CD4-positive, alpha-beta T cell treated with Interleukin-15 for 1 hour (primary cell): ENCODE results near the gene CCDC17.
A peak's percentile ranks its signal among the peaks of the same experiment; 100 is the strongest.
"Not testable (repeated sequence)": the region's sequence is repeated elsewhere in the genome, so short reads cannot be mapped to it uniquely, and the experiment has no call there.

Experiments used
- DNase-seq: peaks from one replicate; pipeline ENCODE4 v3.0.0-alpha.2; 2020

Gene CCDC17

DNA sequence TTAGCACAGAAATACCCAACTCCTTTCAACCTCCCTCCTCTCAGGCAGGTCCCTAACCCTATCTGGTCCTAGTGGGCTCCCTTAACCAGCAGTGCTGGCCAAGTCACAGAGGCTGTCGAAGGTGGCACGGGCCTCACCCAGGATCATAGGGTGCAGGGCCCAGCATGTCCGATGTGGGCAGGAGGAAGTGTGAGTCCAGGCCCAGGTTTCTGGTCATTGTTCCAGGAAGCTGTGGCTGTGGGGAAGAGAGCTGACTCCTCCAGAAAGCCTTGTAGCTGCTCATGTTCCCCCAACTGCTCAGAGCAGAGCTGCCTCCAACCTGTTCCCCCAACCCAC is 2.4 kb downstream of the CCDC17 start:
- no peak for DNase-seq

DNA sequence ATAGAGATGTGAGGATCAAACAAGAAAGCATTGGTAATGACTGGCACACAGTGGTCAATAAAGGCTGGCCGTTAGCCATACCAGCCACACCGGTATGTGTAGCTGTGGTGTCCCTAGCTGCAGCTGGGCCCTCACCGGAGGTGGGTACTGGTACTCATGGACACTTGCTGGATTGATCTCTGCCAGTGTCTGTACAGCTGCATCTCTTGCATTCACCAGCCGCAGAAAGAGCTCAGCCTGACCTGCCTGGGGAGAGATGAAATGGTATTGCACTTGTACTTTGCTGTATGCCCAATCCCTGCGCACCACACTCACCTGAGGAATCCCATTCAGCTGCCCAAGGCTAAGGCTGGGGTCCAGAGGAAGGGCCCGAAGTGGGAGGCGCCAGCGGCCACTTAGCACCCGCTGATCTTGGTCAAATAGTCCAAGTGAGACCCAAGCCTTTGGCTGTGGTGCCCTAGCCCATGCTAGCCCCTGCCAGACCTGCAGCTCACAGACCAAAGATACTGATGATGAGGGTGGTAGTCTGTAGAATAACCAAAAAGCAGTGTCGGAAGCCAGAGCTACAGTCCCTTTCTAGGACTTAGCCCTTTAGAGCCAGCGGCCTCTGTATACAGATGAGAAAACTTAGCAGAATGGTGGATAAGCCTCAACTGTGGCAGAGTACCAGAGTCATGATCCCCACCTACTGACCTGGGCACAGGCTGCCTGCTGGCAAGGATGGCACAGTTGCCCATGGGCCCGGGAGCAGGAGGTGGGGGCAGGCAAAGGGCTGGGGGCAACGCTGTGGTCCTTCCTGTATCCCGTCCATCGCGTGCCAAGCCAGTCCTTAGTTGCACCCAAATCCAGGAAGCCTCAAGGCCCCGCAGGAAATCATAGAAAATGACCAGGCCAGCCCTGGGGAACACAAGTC is 3.0 kb downstream of the CCDC17 start:
- DNase-seq = no peak

DNA sequence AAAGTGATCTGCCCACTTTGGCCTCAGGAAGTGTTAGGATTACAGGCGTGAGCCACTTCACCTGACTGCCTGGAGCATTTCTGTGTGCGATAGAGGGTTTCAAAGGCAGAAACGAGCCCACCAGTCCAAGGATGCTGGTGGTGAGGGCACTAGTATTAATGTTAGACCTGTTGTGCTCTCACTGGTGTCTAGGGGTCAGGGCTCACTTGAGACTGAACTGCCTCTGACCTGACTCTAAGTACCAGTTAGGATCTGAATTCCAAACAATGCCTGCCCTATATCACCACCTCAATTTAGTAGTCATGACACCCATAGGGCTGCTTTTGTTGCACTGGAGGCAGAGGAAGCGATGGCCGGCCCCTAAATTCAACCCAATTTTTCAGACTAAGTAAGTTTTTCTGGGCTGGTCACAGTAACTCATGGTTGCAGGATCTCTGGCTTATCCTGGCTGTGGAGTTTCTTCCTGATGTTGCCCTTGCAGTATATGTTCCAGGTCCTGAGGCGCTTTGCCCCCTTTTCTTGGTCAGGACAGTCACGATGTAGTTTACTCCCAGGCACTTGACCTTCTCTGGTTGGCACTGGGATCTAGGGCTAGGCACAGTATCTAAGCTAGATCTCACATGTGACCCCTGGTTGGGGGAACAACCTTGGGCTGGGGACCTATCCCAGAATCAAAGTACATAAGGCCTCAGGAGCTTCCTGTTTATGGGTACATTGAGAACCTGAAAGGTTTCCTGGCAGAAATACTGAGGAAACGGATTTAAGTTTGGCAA is 4.5 kb downstream of the CCDC17 start:
- DNase-seq = no peak

DNA sequence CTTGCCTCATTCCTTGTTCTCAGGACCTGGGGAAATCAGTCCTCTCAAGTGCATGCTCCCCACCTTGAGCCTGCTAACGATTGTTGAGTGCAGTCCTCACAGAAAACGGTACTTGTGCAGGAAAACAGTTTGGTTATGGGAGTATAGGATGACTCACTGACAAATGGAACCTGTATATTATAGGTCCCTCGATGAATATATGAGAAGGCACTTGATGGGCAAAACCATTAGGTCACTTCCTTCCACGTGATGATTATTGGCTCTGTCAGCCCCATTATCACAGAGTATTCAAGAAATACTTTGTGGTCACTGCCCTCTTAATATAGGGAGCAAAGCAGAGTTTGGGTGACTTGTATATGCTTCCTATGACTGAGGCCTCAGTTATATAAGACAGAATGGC is 6.2 kb downstream of the CCDC17 start:
- DNase-seq = no peak

DNA sequence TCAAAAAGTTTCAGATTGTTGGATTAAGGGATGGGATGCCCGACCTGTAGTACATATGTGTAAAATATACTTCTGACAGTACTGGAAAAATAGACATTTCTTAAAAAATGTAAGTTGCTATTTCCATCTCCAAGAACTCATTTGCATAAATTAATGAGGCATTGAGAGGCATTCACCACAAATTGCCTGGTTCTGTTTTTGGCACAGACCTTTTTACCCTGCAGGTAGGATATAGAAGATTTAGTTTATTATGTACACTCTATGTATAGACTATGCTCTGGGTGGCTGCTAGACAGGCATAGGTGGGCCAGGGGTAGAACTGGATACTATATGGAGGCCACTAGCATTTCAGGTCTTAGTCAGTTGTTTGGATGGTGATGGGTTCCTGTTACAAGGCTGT is 8.0 kb downstream of the CCDC17 start:
- DNase-seq = no peak

DNA sequence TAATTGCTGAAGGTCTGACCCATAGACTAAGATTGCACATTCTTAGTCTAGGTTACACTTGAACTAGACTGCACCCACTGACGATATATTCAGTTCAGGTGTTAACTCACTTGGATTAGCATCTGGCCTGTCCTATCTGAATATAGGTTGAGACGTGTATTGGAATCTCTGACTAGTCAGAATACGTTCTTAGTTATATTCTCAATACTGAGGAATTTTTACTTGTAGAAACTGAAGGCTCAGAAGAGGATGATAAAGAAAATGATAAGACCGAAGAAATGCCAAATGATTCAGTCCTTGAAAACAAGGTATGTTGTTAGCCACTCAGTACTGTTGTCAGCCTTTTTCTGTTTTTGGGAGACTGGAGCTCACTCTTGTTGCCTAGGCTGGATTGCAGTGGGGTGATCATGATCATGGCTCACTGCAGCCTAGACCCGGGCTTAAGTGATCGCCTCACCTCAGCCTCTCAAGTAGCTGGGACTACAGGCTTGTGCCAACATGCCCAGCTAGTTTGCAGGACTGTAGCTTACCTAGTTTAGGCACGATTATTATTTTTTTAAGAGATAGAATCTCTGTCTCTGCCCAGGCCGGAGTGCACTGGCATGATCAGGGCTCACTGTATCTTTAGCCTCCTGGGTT is 10.8 kb downstream of the CCDC17 start:
- no peak for DNase-seq

DNA sequence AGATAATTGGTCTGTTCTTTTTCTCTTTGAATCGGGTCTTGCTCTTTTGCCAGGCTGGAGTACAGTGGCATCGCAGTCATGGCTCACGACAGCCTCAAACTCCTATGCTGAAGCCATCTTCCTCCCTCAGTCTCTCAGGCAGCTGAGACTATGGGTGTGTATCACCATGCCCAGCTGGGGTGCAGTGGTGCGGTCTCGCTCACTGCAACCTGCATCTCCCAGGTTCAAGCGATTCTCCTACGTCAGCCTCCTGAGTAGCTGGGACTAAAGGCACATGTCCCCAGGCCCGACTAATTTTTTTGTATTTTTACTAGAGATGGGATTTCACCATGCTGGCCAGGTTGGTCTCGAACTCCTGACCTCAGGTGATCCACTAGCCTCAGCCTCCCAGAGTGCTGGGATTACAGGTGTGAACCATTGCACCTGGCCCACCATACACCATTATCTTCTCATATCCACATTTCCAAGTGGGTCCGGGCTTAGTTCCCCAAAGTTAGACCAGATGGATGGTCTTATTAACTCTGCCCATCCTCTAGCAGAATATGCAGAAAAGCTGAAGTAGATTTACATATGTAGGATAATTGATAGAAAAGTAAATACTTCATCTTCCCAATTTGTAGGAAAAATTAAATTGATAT is 13.1 kb downstream of the CCDC17 start:
- DNase-seq = no peak

DNA sequence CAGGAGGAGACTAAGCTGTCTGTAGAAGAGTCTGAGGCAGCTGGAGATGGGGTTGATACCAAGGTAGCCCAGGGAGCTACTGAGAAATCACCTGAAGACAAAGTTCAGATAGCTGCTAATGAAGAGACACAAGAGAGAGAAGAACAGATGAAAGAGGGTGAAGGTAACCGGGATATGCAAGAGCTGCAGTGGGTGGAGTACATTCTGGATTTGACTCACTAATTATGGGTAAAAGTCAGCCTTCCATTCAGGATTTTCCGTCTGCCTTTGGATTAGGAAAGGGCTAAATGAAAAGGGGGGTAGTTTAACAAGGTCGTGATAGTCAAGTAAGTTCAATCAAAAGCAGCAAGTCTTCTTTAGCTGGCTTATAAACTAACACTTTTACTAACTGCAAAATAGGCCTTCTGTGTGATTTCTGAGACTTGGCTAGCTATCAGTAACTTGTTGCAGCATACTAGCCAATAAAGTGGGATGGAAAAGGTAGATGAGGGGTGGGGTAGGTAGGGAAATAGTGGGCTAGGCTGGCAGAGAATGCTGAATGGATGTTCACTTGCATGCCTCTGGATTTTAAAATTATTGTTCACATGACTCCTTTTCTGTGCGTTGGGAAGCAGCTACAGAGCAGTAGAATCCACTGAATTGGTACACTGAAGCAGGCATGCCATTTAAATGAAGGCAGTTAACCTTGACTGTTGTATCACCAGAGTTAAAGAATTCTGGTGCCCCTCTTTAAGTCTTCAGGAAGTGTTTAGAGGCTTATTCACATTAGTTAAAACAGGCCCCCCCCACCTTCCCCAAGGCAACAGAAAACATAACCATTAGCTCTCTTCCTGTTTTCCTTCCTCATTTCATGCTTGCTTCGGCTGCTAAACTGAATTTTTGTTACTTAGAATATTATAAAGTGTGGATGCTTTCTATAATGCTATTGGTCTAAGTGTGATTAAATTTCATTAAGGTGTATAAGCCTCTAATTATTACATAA is 15.4 kb downstream of the CCDC17 start:
- peak; percentile 31 for DNase-seq

DNA sequence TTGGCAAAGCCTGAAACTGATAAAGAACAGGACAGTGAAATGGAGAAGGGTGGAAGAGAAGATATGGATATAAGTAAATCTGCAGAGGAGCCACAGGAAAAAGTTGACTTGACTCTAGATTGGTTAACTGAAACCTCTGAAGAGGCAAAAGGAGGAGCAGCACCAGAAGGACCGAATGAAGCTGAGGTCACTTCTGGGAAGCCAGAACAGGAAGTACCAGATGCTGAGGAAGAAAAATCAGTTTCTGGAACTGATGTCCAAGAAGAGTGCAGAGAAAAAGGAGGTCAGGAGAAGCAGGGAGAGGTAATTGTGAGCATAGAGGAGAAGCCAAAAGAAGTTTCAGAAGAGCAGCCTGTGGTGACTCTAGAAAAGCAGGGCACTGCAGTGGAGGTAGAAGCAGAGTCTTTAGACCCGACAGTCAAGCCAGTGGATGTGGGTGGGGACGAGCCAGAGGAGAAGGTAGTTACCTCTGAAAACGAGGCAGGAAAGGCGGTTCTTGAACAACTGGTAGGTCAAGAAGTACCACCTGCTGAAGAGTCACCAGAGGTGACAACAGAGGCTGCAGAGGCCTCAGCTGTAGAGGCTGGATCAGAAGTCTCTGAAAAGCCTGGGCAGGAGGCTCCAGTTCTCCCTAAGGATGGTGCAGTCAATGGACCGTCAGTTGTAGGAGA is 16.3 kb downstream of the CCDC17 start:
- DNase-seq = no peak

DNA sequence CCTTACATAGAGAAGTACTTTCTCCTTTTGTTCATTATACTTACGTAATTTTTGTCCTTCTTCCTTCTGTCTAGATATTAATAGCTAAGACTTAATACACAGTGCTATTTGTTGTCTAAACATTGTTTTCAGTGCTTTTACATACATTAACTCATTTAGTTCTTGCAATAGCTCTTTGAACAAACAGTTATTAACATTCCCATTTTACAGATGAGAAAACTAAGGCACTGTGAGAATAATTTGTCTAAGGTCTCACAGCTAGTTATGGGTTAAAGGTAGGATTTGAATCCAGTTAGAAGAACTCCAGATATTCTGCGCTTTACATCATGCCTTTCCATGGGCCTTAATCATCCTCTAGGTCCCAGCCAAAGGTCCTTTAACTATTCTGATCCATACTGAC is 19.6 kb downstream of the CCDC17 start:
- no peak for DNase-seq

DNA sequence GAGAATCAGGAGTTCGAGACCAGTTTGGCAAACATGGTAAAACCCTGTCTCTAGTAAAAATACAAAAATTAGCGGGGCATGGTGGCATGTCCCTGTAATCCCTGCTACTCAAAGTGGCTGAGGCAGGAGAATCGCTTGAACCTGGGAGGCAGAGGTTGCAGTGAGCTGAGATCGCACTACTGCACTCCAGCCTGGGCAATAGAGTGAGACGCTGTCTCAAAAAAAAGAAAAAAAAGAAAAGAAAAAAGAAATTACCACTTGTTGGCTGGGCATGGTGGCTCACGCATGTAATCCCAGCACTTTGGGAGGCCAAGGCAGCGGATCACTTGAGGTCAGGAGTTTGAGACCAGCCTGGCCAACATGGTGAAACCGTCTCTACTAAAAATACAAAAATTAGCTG is 27.1 kb downstream of the CCDC17 start:
- DNase-seq = not testable (repeated sequence)

DNA sequence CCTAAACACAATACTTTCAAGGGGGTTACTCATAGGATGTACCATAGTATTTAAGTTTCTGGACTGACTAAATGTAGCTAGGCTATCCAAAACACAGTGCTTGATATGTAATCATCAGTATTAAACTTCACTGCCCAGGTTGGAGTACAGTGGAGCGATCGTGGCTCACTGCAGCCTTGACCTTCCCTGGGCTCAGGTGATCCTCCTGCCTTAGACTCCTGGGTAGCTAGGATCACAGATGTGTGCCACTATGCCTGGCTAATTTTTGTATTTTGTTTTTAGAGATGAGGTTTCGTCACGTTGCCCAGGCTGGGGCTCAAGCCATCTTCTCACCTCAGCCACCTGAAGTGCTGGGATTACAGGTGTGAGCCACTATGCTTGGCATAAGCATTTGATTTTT is 29.4 kb downstream of the CCDC17 start:
- no peak for DNase-seq

DNA sequence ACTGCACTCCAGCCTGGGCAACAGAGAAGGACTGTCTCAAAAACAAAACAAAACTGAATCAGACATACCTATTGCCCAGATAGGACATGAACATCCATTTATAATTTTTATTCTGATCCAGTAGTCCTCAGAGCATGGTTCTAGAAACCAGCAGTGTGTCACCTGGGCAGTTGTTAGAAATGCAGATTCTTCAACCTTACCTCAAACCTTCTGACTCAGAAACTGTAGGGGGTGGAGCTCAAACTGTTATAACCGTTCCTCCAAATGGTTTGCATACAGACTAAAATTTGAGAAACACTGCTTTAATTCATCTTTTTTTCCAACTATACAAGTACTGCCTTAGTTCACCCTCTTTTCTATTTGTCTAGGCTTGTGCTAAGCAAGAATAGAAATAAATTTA is 34.0 kb downstream of the CCDC17 start:
- DNase-seq = no peak

DNA sequence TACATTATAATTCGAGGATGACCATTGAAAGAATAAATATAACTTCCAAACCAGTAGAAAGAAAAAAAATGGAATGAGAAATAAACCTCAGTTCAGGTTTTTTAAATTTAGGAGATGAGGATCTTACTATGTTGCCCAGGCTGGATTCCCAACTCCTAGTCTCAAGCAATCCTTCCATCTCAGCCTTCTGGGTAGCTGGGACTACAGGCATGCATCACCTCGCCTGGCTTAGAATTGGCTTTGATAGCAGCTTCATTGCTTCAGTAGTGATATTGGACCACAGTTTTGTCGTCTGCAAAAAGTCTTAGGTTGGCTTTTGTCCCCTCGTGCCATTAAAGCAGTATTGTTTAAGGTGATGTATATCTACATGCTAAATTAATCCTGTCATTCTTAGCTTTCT is 37.1 kb downstream of the CCDC17 start:
- DNase-seq = no peak

DNA sequence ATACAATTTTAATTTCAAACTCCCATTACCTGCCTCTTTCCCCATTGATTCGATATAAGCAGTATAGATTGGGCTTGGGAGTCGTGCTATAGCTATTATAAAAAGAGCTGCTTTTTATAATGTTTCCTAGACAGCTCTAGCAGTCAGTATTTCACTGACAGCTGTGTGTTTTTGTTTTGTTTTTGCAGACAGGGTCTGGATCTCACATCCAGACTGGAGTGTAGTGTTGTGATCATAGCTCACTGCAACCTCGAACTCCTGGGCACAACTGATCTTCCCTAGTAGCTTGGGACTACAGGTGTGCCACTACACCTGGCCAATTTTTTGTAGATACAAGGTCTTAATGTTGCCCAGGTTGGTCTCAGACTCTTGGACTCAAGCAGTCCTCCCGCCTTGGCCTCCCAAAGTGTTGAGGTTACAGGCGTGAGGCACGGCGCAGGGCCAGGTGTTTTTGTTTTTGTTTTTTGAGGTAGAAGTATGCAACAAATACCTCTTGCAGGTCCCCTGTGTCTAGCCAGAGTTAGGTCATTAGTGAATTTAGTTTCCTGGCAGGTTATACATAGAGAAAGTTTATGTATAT is 38.3 kb downstream of the CCDC17 start:
- DNase-seq = no peak

DNA sequence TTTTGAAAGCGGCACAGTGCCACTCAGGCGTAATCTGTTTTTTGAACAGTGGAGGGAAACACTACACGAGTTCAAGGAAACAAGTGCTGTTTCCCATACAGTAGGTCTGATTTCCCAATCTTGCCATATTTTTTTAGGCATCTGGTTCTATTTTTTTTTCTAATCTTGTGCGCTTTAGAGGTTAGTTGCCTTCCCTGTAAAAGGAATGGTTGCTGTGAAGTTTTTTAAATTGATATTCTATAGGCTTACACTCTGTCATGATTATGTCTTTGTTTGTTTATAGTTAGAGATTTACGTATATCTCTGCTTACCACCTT is 38.8 kb downstream of the CCDC17 start:
- no peak for DNase-seq

DNA sequence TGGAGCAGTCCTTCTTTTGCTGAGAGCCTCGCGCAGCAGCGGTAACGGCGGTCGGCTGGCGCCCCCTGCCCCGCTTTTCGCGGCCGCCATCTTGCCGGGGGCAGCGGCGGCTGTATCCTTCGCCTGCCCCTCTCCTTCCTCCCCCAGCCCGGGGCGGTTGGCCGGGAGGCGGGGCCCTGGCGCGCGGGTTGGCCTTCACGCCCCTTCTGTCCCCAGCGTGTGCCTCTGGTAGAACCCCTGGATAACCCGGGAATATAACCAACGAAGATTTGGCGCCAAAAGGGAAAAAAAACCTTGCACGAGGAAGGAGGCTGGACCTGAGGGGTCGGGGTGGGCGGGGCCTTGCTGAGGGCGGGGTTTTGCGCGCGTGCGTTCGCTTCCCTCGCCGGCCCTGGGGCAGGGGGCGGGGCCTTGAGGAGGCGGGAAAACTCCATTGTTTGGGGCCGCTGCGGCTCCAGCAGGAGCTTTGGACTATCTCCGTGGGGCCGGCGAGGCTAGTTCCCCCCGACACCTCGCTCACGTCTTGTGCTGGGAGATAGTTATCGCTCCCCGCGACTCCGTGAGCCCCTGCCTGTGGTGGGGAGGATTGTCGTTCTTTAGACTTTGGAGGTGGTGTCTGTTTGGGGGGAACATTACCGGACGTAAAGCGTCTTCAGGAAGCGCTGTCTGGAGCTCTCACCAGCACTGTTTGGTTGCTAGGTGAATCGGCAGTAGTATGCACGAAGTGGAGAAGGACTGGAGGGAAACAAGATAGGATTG is 39.3 kb downstream of the CCDC17 start:
- DNase-seq = peak; percentile 83

DNA sequence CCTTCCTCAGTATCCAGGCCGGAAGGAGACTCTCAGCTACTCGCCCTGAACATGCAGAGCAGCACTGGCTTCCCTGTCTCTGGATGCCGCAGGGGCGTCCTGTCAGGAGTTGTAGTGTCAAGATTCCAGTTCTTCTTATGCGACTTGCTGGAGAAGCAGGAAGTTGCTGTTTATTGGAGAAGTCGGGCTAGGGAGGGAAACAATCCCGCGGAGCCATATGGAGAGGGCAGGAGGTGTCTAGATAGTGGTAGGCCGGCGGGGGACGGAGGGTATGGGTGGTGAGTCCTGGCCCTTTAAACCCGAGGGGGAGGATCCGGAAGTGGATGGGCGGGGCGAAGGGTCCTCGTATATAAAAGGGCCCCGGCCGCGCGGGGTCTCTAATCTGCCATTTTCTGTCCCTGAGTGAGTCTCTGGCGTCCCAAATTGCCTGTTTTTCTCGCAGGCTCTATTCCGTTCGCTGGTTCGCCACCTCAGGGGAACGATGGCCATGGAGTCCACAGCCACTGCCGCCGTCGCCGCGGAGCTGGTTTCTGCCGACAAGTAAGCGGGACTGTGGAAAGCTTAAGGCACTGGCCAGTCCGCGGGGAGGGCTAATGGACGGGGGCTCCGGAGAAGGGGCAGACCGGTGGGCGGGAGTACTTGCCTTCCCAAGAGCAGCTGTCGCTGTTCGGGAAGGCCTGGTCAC is 40.0 kb downstream of the CCDC17 start, which contains the start of gene NASP:
Gene NASP, plus strand, starts transcription at position 376 of the 685 bp plus-strand sequence. Its CDS starts 106 bp downstream, at position 482.
- DNase-seq = peak; percentile 89

DNA sequence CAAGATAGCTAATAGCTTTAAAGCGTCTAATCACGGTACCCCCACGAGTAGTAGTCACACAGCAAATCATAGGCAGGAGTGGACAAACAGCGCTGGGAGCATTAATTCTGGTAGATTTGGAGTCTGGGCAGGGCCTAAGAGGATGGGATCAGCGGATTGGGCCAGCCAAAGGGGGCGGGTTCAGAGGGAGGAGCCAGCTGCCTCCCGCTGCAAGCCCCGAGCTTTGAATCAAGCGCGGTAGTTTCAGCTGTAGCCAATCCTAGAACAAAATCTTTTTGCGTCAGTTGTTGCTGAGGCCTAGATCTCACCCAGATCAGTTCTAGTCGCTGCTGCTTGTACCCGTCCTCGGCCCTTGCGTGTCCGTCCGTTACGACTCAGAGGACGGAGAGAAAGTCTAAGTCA is 40.6 kb downstream of the CCDC17 start:
- peak; percentile 97 for DNase-seq
